CD4-positive, alpha-beta T cell treated with Interleukin-1 beta for 1 hour (primary cell): ENCODE results near the gene RCL1.
"Not testable (repeated sequence)": the region's sequence is repeated elsewhere in the genome, so short reads cannot be mapped to it uniquely, and the experiment has no call there.

ENCODE experiments used
- DNase-seq, 2 donors: peaks; one replicate each; pipeline ENCODE4 v3.0.0-alpha.2; 2020 to 2022

The RCL1 gene

DNA sequence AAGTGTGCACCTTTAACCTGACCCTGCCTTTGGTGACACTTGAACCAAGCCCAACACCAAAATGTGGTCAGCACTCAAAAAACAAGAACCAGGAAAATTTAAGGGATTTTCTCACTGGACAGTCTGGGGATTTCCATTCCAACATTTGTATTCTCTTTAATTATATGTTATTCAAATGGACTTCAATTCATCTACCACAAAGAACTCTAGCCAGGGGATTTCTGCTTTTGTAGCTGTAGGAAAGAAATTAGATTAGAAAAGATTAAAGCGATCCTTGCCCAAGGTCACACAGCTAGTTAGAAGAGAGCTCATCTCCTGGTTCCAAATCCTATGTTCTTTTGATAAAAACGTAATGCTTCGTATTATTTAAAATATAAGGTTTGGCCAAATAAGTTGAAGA lies 97.5 kb downstream of the RCL1 start:
- DNase-seq: no peak

DNA sequence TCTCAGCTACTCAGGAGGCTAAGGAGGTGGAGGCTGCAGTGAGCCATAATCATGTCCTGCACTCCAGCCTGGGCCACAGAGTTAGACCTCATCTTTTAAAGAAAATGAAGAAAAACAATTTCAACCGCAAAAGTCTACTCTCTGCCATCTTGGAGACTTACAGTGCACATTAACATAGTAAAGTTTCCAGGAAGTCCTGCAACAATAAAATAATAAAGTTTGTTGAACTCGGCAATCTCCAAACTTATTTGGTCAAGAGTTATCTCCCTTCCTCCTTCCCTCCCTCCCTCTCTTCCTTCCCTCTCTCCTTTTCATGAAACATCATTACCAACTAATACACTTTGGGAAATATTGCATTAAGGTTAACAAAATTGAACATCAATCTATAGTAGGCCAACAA lies 98.2 kb downstream of the RCL1 start:
- DNase-seq: no peak

DNA sequence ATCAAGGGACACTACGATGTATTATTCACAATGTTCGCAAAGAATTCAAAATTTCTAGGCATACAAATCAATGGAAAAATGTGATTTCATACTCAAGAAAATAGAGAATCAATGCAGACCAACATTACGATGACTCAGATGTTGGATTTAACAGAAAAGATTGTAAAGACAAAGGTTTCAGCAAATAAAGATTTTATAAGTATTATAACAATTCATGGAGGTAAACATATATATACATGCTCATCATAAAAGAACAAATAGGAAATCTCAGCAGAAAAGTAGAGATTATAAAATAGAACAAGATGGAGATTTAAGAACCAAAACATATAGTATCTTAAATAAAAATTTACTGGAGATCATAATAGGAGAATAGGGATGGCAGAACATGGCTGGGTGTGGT lies 98.9 kb downstream of the RCL1 start:
- no peak for DNase-seq

DNA sequence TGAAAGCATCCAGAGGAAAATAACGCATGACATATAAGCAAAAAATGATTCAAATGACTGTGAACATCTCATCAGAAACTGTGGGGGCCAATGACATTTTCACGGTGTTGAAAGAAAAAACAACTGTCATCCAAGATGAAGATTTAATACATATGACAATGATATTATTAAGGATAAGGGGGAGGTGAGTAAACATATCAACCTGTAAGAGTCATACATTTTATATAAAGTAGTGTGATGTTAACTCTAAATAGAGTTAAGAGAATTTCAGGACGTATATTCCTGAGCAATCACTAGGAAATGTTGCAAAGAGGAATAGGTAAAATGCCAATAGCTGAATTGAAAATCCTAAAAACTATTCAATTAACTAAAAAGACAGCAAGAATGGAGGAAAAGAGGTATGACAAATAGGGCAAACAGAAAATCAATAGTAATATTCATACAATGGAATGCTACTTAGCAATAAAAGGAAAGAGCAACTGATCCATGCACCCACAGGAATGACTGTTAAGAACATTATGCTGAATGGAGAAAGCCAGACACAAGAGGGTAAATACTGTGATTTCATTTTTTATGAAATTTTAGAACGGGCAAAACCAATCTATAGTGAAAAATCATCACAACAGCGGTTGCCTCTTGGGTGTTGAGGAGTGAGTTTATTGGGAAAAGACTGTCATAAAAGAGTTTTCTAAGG lies 99.9 kb downstream of the RCL1 start:
- DNase-seq: no peak

DNA sequence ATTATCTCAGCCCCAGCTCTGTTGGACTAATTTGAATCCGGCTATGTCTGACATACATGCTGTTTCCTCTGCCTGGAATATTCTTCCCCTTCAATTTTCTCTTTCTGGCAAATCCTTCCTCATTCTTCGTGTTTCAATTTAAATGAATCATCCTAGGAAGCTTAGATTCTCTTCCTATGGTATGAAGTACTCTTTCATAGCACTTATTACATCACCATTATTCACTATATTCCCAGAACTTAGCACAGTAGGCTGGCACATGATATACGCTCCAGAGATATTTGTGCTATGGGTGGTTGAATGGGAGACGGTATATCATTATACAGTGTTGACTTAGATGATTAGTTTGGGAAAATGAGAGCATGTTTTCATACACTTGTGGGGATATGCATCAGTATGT lies 101.3 kb downstream of the RCL1 start:
- no peak for DNase-seq

DNA sequence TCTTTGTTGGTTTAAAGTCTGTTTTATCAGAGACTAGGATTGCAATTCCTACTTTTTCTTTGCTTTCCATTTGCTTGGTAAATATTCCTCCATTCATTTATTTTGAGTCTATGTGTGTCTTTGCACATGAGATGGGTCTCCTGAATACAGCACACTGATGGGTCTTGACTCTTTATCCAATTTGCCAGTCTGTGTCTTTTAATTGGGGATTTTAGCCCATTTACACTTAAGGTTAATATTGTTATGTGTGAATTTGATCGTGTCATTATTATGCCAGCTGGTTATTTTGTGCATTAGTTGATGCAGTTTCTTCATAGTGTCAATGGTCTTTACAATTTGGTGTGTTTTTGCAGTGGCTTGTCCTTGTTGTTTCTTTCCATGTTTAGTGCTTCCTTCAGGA lies 107.1 kb downstream of the RCL1 start:
- DNase-seq: not testable (repeated sequence)

DNA sequence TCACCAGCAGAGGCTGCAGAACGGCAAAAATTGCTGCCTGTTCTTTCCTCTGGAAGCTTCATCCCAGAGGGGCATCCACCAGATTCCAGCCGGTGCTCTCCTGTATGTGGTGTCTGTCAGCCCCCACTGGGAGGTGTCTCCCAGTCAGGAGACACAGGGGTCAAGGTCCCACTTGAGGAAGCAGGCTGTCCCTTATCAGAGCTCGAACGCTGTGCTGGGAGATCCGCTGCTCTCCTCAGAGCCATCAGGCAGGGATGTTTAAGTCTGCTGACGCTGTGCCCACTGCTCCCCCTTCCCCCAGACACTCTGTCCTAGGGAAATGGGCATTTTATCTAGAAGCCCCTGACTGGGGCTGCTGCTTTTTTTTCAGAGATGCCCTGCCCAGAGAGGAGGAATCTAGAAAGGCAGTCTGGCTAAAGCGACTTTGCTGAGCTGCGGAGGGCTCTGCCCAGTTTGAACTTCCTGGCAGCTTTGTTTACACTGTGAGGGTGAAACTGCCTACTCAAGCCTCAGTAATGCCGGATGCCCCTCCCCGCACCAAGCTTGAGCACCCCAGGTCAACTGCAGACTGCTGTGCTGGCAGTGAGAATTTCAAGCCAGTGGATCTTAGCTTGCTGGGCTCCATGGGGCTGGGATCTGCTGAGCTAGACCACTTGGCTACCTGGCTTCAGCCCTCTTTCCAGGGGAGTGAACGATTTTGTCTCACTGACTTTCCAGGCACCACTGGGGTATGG lies 108.8 kb downstream of the RCL1 start:
- DNase-seq: peak; percentile 9 to 16

DNA sequence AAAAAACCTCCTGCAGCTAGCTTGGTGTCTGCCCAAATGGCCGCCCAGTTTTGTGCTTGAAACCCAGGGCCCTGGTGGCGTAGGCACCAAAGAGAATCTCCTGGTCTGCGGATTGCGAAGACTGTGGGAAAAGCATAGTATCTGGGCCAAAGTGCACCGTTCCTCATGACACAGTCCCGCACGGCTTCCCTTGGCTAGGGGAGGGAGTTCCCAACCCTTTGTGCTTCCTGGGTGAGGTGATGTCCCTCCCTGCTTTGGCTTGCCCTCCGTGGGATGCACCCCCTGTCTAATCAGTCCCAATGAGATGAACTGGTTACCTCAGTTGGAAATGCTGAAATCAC lies 109.4 kb downstream of the RCL1 start:
- DNase-seq: no peak

DNA sequence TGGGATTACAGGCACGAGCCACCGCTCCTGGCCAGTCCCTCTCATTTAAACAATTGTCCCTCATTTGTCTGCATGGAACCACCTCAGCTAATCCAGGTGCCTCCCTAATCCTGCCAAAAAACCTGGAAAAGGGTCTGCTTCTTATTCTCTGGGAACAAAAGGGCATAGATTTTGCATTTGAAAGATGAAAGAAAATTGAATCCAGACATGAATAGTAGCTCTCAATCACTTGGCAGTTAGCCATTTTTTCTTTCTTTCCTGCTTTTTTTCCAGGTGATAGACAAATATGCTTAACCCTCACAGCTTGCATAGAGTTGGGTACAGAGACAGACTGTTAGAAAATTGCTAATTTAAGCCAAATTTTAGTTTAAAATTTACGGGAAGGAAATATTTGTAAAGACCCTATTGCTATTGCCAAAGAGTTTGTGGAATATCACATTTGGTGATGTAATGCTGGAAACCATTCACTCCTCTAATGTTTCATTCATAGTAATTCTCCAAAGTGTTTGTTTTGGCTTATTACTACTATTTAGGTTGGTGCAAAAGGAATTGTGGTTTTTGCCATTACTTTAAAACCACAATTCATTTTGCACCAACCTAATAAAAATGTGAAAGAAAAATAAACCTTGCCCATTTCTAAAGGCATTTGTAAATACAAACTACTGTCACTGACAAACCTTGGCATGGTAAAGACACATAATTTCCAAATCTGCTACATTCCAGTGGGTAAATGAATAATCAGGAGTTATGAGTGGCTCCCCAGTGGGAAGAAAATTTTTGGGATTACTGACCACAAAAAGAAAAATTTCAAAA lies 111.8 kb downstream of the RCL1 start:
- no peak for DNase-seq

DNA sequence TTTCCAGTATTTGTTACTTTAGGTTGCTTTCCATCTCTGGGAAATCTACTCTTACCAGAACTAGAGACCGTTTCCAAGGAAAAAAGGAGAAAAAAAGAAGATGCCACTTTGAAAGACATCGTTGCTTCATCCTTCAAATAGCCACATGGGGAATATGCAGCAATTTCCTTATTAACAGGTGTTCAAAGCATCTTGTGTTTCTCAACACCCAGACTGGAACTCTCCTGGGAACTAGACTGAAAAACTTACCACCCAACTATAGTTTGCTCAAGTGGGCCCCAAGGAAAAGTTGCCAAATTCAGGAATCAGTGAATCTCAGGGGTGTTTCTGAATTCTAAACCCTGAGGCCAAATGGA lies 112.4 kb downstream of the RCL1 start:
- no peak for DNase-seq
